Stimulated activated CD4-positive, alpha-beta T cell treated with anti-CD3 and anti-CD28 coated beads, Interleukin-12 subunit alpha, Interleukin-12 subunit beta, amount 100 ng/mL, for 48 hours (primary cell): Measurements from ENCODE around the gene UBE4B.
"Not testable (repeated sequence)": the region's sequence is repeated elsewhere in the genome, so short reads cannot be mapped to it uniquely, and the experiment has no call there.

Source experiments
- DNase-seq, 3 donors: peaks; one replicate each; pipeline ENCODE4 v3.0.0-alpha.2; 2020; ENCODE audit warnings: low read depth in 2 of 3, low spot score in 1 of 3

UBE4B gene

DNA sequence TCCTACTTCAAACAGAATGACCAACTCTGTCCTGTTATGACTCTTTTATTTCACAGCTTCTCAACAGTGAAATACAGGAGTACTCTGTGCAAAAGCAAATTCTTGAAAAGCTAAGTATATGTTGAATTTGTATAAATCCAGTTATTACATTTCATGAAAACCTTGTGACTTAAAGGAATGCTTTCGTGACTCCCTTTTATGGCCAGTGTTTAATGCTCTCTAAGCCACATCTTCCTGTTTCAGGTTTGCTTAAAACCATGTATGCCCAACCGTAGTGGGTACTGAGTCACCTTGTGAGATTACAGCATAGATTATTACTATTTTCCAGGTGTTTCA, 137.4 kb downstream of the UBE4B start:
- DNase-seq, result peak in 1 of 3 donors; percentile 26

DNA sequence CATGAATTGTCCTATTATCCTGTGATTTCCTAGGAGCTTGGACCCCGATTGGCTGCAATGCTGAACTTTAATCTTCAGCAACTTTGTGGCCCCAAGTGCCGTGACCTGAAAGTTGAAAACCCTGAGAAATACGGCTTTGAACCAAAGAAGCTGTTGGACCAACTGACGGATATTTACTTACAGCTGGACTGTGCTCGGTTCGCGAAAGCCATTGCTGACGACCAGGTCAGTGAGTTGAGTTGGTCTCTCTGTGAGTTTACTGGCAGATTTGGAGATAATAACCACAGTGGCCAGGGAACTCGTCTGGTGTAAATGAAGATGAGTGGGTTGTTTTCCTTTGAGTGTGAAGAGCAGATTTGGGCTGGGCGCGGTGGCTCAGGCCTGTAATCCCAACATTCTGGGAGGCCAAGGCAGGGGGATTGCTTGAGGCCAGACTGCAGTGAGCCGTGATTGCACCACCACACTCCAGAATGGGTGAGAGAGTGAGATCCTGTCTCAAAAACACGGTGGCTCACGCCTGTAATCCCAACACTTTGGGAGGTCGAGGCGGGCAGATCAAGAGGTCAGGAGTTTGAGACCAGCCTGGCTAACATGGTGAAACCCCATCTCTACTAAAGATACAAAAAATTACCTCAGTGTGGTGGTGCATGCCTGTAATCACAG, 138.5 kb downstream of the UBE4B start:
- no peak for DNase-seq

DNA sequence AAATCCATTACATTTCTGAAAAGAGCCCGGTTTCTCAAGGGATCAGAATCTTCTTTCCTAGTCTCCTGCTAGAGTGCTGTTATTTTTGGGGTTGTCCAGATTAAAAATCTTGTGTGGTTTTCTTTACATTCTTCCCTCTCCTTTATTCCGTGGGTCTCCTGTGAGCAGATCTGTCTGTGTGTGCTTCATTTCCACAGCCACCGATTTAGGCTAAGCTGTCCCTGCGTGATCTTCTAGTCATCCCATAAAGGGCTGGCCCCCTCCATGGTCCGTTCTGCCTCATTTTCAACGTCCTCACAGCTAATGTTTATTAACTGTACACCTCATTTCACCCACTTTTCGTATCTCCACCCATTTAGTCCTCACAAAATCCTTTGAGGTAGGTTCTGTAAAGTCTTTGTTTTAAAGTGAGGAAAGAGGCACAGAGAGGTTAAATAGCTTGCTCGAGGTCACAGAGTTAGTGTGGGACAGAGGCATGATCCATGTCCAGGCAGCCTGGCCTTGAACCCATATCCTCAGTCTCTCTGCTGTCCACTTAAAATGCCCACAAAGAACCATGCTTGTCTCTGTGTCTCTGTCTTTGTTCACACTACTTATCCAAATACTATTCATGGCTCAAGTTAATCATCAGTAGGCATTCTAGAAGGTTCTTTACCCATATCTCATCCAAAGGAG, 139.4 kb downstream of the UBE4B start:
- no peak for DNase-seq

DNA sequence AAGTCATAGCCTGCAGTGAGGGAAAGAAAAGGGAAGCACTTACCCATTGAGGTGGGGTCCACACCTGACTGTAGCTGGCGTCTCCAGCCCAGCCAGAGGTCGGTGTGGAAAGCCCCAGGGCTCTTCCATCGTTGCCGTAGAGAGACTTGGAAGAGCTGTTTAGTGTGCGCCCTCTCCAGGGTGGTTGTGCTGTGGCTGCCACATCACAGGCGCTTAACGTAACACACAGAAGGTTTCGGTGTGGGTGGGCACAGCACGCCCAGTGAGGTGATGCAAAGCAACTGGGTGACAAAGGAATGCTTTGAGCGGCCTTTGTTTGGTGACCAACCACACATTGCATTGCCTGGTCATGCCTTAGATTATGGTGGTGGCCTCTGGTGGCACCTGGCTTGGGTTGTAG, 140.8 kb downstream of the UBE4B start:
- no peak for DNase-seq

GRCh38 chr1:10177876-10178275, 145.1 kb downstream of the UBE4B start:
- DNase-seq, result no peak

DNA sequence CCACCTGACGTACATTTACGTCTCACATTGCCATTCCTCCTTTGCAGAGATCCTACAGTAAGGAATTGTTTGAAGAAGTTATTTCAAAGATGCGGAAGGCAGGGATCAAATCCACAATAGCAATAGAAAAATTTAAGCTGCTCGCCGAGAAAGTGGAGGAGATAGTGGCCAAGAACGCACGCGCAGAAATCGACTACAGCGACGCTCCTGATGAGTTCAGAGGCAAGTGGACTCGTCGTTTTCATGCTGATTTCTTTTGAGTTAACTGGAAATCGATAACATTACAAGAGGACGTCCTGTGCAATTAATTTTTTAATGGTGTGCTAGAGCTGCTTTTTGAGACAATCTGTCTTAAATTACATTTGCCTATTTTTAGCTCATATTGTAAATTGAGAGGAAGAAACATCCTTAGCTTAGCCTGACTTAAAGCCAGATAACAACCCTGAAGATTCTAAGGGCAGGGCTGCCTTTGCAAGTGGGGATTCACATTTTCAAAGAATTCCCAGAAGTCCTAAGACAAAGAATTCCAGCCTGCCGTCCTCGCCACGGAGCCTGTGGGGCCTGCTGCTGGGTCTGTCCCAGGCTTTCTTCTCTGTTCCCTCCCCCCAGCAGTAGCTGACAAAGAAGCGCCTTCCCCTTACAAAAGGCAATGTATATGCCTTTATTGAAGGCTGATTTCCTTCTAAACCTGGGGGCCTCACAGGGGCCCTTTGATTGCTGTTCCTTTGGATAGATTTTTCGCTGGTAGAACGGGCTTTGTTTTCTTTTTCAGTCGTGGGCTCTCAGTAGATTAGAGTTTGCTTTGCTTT, 146.0 kb downstream of the UBE4B start:
- no peak for DNase-seq

- DNase-seq, result no peak
Measured at GRCh38 chr1:10179406-10180091, 146.8 kb downstream of the UBE4B start.

DNA sequence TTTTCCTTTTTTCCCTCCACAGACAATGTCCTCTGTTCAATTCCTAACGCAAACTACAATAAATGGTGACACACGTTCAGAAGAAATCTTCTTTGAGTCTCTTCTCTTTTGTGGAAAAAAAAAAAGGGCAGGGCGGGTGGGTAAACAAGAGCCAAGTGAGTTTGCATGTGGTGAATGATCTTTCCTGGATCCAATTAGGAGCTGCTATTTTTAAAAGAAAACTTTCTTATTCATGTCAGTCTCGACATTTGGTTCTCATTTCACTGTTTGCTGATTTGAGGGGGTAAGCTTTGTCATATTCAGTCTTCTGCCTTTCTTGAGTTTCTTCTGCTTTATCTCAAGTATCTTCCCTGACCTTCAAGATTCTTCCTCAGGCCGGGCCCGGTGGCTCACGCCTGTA, 148.4 kb downstream of the UBE4B start:
- DNase-seq, result no peak

GRCh38 chr1:10185759-10186158, 153.0 kb downstream of the UBE4B start:
- DNase-seq, result no peak

DNA sequence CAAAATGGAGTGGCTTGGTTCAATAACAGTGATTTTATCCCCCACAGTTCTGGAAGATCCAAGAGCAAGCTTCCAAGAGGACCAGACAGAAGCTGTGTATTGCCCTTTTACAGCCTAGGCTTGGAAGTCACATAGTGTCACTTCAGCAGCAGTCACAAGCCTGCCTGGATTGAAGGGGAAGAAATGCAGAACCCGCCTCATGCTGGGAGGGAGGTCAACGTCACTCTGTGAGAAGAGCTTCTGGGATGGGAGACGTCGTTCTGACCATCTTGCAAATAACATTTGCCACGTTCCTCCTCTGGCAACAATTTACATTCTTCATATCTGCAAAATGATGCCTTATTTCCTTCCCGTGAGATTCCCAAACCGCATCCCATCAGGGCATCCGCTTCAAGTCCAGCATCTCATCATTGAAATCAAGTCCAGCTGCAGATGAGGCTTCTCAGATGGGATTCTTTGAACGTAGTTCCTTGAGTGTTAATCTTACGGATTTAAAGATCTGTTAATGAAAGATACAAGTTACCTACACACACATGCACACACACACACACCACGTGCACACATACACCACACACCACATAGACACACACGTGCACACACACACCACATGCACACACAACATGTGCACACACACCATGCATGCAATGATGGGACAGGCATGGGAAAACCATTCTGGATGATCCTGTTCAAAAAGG, 153.7 kb downstream of the UBE4B start:
- DNase-seq, result no peak

DNA sequence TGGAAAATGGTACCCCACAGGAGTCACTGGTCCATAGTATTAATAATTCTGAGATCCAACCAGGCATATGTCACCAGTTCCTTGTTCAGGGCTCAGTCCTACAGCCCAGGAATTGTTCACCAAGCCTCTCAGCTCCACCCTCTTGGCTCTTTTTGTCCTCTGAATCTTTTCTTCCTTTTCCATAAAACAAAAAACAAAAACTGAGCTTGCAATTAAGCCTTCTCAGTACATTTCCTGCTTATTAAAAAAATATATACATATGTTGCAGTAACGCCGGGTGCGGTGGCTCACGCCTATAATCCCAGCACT, 154.2 kb downstream of the UBE4B start:
- DNase-seq, result no peak

GRCh38 chr1:10188133-10188650, 155.4 kb downstream of the UBE4B start:
- no peak for DNase-seq

DNA sequence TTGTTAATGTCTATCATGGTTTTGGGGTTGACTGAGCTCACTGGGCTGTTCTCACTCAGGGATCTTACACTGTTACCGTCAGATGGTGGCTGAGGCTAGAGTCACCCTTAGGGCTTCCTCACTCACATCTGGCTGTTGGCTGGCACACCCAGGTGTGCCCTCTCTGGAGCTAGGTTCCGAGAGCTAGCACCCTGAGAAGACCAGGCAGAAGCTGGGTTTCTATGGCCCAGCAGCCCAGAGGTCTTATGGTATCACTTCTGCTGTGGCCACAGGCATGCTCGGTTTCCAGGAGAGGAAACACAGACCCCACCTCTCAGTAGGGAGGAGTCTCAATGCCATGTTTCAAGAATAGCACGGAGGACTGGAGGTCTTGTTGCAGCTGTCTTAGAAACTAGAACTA, 156.9 kb downstream of the UBE4B start:
- DNase-seq, result no peak

- DNase-seq, result no peak
Measured at GRCh38 chr1:10192263-10192662, 159.5 kb downstream of the UBE4B start.

- no peak for DNase-seq
Measured at GRCh38 chr1:10193288-10193687, 160.5 kb downstream of the UBE4B start.

DNA sequence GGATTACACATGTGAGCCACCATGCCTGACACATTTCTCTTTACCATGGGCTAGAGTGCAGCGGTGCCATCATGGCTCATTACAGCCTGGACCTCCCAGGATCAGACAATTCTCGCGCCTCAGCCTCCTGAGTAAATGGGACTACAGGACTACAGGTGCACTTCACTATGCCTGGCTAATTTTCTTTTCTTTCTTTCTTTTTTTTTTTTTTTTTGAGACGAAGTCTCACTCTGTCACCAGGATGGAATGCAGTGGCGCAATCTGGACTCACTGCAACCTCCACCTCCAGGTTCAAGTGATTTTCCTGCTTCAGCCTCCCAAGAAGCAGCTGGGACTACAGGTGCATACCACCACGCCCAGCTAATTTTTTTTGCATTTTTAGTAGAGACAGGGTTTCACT, 162.8 kb downstream of the UBE4B start:
- no peak for DNase-seq

- no peak for DNase-seq
Measured at GRCh38 chr1:10196976-10197375, 164.2 kb downstream of the UBE4B start.

DNA sequence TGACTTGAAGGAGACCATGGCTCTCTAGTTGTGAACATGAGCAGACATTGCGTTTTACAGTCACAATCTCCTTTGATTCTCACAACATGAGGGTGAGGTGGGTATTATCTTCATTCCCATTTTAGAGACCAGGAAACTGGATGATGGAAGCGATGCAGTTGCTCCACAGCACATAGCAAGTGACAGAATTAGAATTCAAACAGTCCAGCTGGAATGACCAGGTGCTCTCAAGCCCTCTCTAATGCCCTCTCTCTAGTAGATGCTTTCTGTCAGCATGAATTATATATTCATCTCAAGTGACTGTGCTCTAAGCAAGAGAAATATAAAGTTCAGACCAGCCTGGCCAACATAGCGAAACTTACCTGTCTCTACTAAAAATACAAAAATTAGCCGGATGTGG, 167.9 kb downstream of the UBE4B start:
- DNase-seq, result no peak

DNA sequence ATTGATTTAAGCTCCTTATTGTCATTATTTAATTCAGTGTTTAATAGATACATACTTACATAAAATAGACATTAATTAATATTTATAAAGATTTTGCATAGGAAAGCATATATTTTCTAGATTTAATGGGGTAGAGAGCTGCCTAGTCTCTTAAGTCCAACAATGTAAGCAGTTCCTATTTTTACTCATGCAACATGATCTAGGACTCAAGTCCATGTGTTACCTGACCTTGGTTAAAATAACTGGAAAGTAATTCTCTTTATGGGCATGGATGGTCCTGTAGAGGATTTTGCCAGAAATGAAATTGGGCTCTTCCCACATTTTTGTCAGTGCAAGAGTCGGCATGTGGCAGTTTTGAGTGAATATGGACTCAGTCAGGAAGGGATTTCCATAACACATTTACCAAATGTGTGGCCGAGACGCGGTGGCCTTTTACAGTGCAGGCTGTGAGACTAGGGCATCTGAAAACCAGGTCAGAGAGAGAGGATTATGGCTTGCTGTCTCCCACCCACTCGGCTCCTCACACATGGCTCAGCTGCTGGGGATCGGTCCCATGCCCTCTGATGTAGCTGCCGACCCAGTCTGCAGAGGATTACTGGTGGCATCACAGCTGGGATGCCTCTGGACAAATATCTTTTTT, 171.4 kb downstream of the UBE4B start:
- DNase-seq, result no peak

DNA sequence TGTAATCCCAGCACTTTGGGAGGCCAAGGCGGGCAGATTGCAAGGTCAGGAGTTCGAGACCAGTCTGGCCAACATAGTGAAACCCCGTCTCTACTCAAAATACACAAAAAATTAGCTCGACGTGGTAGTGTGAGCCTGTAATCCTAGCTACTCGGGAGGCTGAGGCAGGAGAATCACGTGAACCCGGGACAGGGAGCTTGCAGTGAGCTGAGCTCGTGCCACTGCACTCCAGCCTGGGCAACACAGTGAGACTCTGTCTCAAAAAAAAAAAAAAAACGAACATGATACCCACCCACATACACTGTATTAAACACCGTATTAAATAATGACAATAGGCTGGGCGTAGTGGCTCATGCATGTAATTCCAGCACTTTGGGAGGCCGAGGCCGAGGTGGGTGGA, 172.4 kb downstream of the UBE4B start:
- not testable (repeated sequence) for DNase-seq

- DNase-seq, result no peak
Measured at GRCh38 chr1:10207810-10208209, 175.1 kb downstream of the UBE4B start.
